ENCODE measurements around the gene PON3. TPM values are rescaled to one million over a fixed set of nuclear protein-coding genes. Genes with fewer than 3 reads are reported as not detected.

Gene PON3
- polyA plus RNA-seq, 2 of the 4 experiments (the other 2 are of a cell fraction): 48.7 to 142 TPM

- FAIRE-seq (peak; percentile 49), DNase-seq (ENCODE audit: low read depth in 1 of 2, low spot score in 1 of 2) (peak in 1 of 2 experiments; percentile 84), ATAC-seq (peak; percentile 55 to 70)
- H3K4me3 ChIP-seq: no peak overlapping the region
- WGBS (ENCODE audit: missing lambda C conversion rate): 13% methylated on average over 3 of the region's 3 CpGs
- peaks cover 82% of the 10 kb centered on the region for H3K4me1 ChIP-seq
- ChIA-PET CTCF (interaction anchor here (1.0 to 2.3 kb wide), 2 partner anchors 12 to 36 kb away, joined by 3 to 11 read pairs; no protein-coding TSS in a partner anchor), POLR2A (interaction anchor here (0.6 to 1.9 kb wide), 10 partner anchors 10 to 94 kb away, joined by 3 to 12 read pairs (median 6); partner anchors contain the start of gene PON3)
- H3K4me2 ChIP-seq: peak overlapping the region; percentile 77
- TF ChIP-seq HES2 (IDR thresholded peaks at IDR 0.05) (peak; percentile 58; the same call in 1 of the 2 replicates), GATA3 (IDR thresholded peaks at IDR 0.05; ENCODE audit: borderline replicate concordance) (peak; percentile 76), NR3C1 (IDR thresholded peaks at IDR 0.05) (no peak), RFX5 (IDR thresholded peaks at IDR 0.05) (no peak), EP300 (IDR thresholded peaks at IDR 0.05) (peak; percentile 92; a peak in 4 of 5 replicates), FOSB (CRISPR knock-in tag; IDR thresholded peaks at IDR 0.05) (no peak), FOSL2 (IDR thresholded peaks at IDR 0.05) (no peak), FOSL2 (CRISPR knock-in tag; IDR thresholded peaks at IDR 0.05) (peak; percentile 20; the same call in 1 of the 2 replicates), EHMT2 (IDR thresholded peaks at IDR 0.05; ENCODE audit: low read depth) (no peak), HOXA7 (CRISPR knock-in tag; IDR thresholded peaks at IDR 0.05) (no peak), ZFP36 (IDR thresholded peaks at IDR 0.05; ENCODE audit: borderline replicate concordance, partially characterized antibody) (no peak), PBX3 (IDR thresholded peaks at IDR 0.05) (no peak), BCL3 (IDR thresholded peaks at IDR 0.05) (peak; percentile 75; the same call in 2 of the 3 replicates), RAD21 (conservative IDR thresholded peaks at IDR 0.05 in 1 of 2, IDR thresholded peaks at IDR 0.05 in 1 of 2) (peak in 1 of 2 experiments; percentile 47; a peak in 2 of 5 replicates), FOXS1 (CRISPR knock-in tag; IDR thresholded peaks at IDR 0.05) (no peak), ZC3H11A (IDR thresholded peaks at IDR 0.05) (no peak), JUN (IDR thresholded peaks at IDR 0.05) (peak; percentile 26 to 63; a peak in 2 of 5 replicates), SREBF2 (IDR thresholded peaks at IDR 0.05) (no peak), MYC (IDR thresholded peaks at IDR 0.05; ENCODE audit: borderline replicate concordance, low read length) (no peak), JUNB (IDR thresholded peaks at IDR 0.05) (peak; percentile 62), HOXB13 (CRISPR knock-in tag; IDR thresholded peaks at IDR 0.05; ENCODE audit: low read depth) (peak; percentile 74), NFE2L2 (conservative IDR thresholded peaks at IDR 0.05; ENCODE audit: low read length) (no peak), CEBPB (IDR thresholded peaks at IDR 0.05) (peak; percentile 79 to 91)
- H3K27ac ChIP-seq: peak overlapping the region; percentile 95 to 98
- H3K9me3 ChIP-seq: no peaks in the 10 kb centered on the region
Observed at GRCh38 chr7:95440394-95441038, 44.3 kb upstream of the PON3 start.

- FAIRE-seq: no peak
- 5% methylated on average over 4 of the region's 4 CpGs for WGBS (ENCODE audit: missing lambda C conversion rate)
- peak in 1 of 2 experiments; percentile 70 for DNase-seq (ENCODE audit: low read depth in 1 of 2, low spot score in 1 of 2)
- no peaks in the 10 kb centered on the region for H3K9me3 ChIP-seq
- H3K27ac ChIP-seq: peak overlapping the region; percentile 96 to 98
- peak overlapping the region; percentile 65; the same call in 1 of the 3 replicates for H3K4me3 ChIP-seq
- peaks cover 81% of the 10 kb centered on the region for H3K4me1 ChIP-seq
- TF ChIP-seq CBX8 (IDR thresholded peaks at IDR 0.05) (no peak), SREBF2 (IDR thresholded peaks at IDR 0.05) (no peak), FOXS1 (CRISPR knock-in tag; IDR thresholded peaks at IDR 0.05) (no peak), RAD21 (conservative IDR thresholded peaks at IDR 0.05 in 1 of 2, IDR thresholded peaks at IDR 0.05 in 1 of 2) (no peak), CHD4 (IDR thresholded peaks at IDR 0.05; ENCODE audit: borderline replicate concordance) (no peak), HOXB13 (CRISPR knock-in tag; IDR thresholded peaks at IDR 0.05; ENCODE audit: low read depth) (no peak), GATA3 (IDR thresholded peaks at IDR 0.05; ENCODE audit: borderline replicate concordance) (no peak), POLR2AphosphoS2 (conservative IDR thresholded peaks at IDR 0.05; ENCODE audit: low read length) (no peak), MAX (IDR thresholded peaks at IDR 0.05) (no peak), RARB (CRISPR knock-in tag; IDR thresholded peaks at IDR 0.05) (no peak), ZNF302 (CRISPR knock-in tag; IDR thresholded peaks at IDR 0.05) (no peak), NR3C1 (IDR thresholded peaks at IDR 0.05) (no peak), MAFK (IDR thresholded peaks at IDR 0.05; ENCODE audit: partially characterized antibody) (no peak), RFX5 (IDR thresholded peaks at IDR 0.05) (no peak), E2F6 (IDR thresholded peaks at IDR 0.05; ENCODE audit: borderline replicate concordance, low read depth) (no peak), KDM1A (IDR thresholded peaks at IDR 0.05; ENCODE audit: low read depth) (no peak), EHMT2 (IDR thresholded peaks at IDR 0.05; ENCODE audit: low read depth) (no peak), NPAS2 (CRISPR knock-in tag; IDR thresholded peaks at IDR 0.05; ENCODE audit: borderline replicate concordance) (no peak), NFE2L2 (conservative IDR thresholded peaks at IDR 0.05; ENCODE audit: low read length) (no peak), CEBPB (IDR thresholded peaks at IDR 0.05) (no peak)
- CTCF ChIA-PET: interaction anchor here (1.0 to 3.5 kb wide), 6 partner anchors 37 to 250 kb away, joined by 3 to 32 read pairs (median 4); partner anchors contain the start of gene PON3
- H3K4me2 ChIP-seq: peak overlapping the region; percentile 90
- ATAC-seq: no peak
- POLR2A ChIA-PET: interaction anchor here (1.9 to 3.0 kb wide), 4 partner anchors 34 to 41 kb away, joined by 4 to 20 read pairs (median 12); partner anchors contain the start of gene PON3
Observed at GRCh38 chr7:95436407-95436806, 40.2 kb upstream of the PON3 start.

Data from A549 (cell line).